ENCODE measurements around the gene BICDL1.
A peak's percentile ranks its signal among the peaks of the same experiment; 100 is the strongest.

Gene BICDL1

DNA sequence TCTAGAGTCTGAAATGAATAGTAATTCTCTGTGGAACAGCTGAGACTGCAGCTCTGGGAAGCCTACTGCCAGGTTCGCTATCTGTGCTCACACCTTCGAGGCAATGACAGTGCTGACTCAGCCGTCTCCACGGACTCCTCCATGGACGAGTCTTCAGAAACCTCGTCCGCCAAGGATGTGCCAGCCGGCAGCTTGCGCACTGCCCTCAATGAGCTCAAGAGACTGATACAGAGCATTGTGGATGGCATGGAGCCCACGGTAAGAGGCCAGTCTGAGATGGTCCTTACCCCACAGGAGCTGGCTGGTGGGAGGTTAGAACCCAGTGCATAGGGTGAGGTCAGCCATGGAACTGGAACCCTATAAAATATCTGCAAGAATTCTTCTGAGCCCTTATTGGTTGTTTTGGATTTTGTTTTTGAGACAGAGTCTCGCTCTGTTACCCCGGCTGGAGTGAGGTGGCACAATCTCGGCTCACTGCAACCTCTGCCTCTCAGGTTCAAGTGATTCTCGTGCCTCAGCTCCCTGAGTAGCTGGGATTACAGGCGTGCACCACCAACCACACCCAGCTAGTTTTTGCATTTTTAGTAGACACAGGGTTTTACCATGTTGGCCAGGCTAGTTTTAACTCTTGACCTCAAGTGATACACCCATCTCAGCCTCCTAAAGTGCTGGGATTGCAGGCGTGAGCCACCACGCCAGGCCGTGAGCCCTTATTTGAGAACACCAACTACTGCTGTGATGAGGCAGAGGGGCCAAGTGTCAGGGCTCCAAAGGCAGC lies 83.6 kb downstream of the BICDL1 start:
- Mint-ChIP-seq H3K4me1 (ENCODE audit: low read depth) (peaks cover 19% of the 10 kb centered on the region), H3K27me3 (no peaks in the 10 kb centered on the region), H3K36me3 (ENCODE audit: low read depth) (peaks cover 99% of the 10 kb centered on the region), H3K4me3 (no peak overlapping the region), H3K27ac (peak overlapping the region; percentile 37), H3K9me3 (no peaks in the 10 kb centered on the region)
- no peak for DNase-seq

GRCh38 chr12:120075034-120075616 lies 86.1 kb downstream of the BICDL1 start:
- Mint-ChIP-seq H3K27ac (peak overlapping the region; percentile 81), H3K4me1 (ENCODE audit: low read depth) (peaks cover 27% of the 10 kb centered on the region), H3K27me3 (no peaks in the 10 kb centered on the region), H3K4me3 (no peak overlapping the region), H3K9me3 (no peaks in the 10 kb centered on the region), H3K36me3 (ENCODE audit: low read depth) (peaks cover 96% of the 10 kb centered on the region)
- no peak for DNase-seq

- Mint-ChIP-seq H3K4me1 (ENCODE audit: low read depth) (peaks cover 27% of the 10 kb centered on the region), H3K9me3 (no peaks in the 10 kb centered on the region), H3K27me3 (no peaks in the 10 kb centered on the region), H3K27ac (no peak overlapping the region), H3K4me3 (no peak overlapping the region), H3K36me3 (ENCODE audit: low read depth) (peaks cover 94% of the 10 kb centered on the region)
- DNase-seq = no peak
These were observed 87.6 kb downstream of the BICDL1 start for GRCh38 chr12:120076651-120077050.

DNA sequence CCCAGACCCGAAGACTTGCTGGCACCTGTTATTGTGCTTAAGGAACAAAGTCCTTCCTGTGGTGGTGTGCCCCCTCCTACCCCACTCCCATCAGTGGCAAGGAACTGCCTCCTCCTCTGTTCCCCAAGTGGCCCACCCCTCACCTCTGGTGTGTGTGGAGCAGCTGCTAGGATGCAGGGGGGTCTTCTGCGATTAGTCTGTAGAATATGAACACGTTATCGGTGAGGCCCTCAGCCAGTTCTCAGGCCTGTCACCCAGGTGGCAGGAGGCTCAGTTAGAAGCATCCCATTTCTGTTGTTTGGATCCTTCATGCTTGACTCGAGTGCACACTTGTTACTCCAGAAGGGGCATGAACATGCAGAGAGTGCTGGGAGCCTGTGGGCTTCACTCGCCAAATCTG lies 88.2 kb downstream of the BICDL1 start:
- Mint-ChIP-seq H3K4me1 (ENCODE audit: low read depth) (peaks cover 27% of the 10 kb centered on the region), H3K4me3 (no peak overlapping the region), H3K27ac (peak overlapping the region; percentile 17), H3K9me3 (no peaks in the 10 kb centered on the region), H3K27me3 (no peaks in the 10 kb centered on the region), H3K36me3 (ENCODE audit: low read depth) (peaks cover 94% of the 10 kb centered on the region)
- no peak for DNase-seq

- DNase-seq = no peak
- Mint-ChIP-seq H3K9me3 (no peaks in the 10 kb centered on the region), H3K27ac (peak overlapping the region; percentile 76), H3K4me3 (no peak overlapping the region), H3K4me1 (ENCODE audit: low read depth) (peaks cover 20% of the 10 kb centered on the region), H3K36me3 (ENCODE audit: low read depth) (peaks cover 91% of the 10 kb centered on the region), H3K27me3 (no peaks in the 10 kb centered on the region)
These were observed 89.8 kb downstream of the BICDL1 start for GRCh38 chr12:120078868-120079267.

DNA sequence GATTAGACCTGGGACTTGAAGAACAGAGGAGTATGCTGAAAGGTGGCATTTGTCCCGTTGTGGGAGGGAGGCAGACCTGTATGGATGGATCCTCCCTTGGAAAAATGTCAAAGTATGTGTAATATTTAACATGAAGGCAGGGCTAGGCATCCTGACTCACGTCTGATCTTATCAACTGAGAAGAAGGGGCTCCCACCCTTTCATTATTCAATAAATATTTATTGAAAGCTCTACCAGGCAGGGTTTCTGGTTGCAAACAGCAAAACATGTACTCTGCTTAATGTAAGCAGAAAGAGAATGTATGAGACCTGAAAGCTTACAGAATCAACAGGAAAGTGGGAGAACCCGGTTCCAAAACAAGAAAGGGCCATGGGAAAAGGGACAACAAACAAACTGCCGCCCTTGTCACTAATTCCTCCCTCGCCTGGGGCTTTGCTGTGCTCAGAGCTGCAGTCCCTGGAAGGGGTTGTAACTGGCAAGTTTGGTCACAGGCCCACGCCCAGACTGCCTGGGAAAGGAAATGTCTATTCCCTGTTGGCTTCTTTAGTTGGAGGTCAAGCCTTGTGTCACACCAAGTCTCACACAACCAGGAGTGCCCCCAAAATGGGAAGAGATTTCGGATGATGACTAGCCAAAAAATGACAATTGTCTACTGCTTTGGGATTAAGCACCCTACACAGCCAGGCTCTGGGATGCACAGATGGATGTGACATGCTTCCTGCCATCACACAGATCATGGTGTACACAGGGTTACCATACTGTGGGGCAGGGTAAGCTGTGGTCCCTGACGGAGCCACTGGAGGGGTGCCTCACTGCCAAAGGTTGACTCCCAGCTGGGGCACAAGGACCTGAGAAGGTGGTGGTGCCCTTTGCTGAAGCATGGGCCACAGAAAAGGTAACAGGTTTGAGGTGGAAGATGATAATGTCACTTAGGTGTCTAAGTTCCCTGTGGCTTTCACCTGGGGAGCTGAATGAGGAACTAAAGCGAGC lies 90.7 kb downstream of the BICDL1 start:
- H3K27me3 Mint-ChIP-seq = no peaks in the 10 kb centered on the region
- DNase-seq = no peak
- no peak overlapping the region for H3K4me3 Mint-ChIP-seq
- peaks cover 19% of the 10 kb centered on the region for H3K4me1 Mint-ChIP-seq (ENCODE audit: low read depth)
- no peaks in the 10 kb centered on the region for H3K9me3 Mint-ChIP-seq
- H3K27ac Mint-ChIP-seq = peak overlapping the region; percentile 76
- H3K36me3 Mint-ChIP-seq (ENCODE audit: low read depth) = peaks cover 90% of the 10 kb centered on the region

GRCh38 chr12:120081641-120082040 lies 92.6 kb downstream of the BICDL1 start:
- no peak for DNase-seq
- Mint-ChIP-seq H3K27ac (no peak overlapping the region), H3K4me1 (ENCODE audit: low read depth) (peaks cover 34% of the 10 kb centered on the region), H3K4me3 (no peak overlapping the region), H3K36me3 (ENCODE audit: low read depth) (peaks cover 90% of the 10 kb centered on the region), H3K9me3 (no peaks in the 10 kb centered on the region), H3K27me3 (no peaks in the 10 kb centered on the region)

DNA sequence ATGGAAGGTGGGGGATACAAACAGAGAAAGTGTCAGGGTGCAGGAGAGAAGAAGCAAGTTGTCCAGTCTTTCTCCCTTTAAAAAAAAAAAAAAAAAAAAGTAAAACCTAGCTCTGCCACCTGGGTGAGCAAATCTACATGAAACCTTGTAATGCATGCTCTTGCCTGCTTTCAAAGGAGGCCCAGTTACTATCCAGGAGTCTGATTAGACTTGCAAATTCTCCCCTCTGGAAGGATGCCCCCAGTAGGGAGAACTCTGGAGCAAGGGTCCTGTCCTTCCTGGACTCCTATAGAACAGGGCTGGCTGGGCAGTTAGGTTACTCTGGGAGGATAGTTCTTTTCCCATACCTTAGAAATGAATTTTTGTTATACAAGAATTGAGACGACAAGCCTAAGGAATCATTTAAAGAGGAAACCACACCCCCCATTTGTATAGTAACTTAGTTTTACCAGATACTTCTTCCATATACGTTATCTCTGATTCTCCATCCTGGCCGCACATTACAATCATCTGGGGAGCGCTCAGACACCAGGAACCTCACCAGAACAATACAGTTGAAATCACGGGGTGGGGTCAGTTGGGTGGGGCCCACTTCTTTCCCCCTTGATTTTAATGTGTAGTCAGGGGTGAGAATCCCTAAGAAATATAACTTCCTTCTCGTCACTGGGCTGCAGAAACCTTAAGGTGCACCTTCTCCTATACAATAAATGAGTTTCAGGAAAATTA lies 97.0 kb downstream of the BICDL1 start:
- Mint-ChIP-seq H3K27ac (peak overlapping the region; percentile 95), H3K36me3 (ENCODE audit: low read depth) (peaks cover 93% of the 10 kb centered on the region), H3K27me3 (no peaks in the 10 kb centered on the region), H3K4me1 (ENCODE audit: low read depth) (peaks cover 45% of the 10 kb centered on the region), H3K4me3 (no peak overlapping the region), H3K9me3 (no peaks in the 10 kb centered on the region)
- no peak for DNase-seq

DNA sequence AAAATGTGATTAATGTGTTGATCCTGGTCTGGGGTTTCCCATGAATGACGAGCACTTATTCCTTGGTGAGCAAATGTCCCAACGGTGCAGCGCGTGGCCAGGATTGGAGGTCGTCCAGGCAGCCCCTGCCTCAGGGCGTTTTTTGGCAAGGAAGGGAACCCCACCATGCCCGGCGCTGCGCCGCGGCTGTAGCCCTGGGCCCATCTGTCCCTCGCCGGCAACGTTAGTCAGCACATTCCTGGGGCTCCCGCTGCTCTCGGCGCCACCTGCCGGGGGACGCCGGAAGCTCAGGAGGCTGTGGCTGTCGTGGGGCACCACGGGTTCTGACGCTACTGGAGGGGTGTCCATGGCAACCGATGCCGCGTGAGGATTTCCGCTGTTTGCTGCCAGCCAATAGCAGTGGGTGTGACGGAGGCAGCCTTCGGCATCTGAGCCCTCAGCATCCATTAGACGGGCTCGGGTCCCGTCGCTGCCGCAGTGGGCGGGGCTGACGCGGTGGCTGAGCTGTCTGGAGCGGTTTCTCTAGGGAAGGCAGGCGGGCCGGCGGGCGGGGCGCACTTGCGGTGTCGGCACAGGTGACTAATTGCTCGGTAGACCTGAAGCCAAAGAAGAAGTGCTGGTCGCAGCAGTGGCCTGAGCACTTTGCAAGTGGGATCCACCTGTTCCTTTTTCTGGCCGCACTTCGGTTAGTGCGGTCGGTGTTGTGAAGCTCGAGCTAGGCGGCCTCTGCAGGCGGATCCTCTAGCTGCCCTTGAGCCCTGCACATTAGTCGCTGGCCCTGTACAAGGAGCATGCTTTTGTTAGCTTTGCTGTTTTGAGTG lies 98.0 kb downstream of the BICDL1 start:
- H3K4me1 Mint-ChIP-seq (ENCODE audit: low read depth) = peaks cover 48% of the 10 kb centered on the region
- H3K27me3 Mint-ChIP-seq = no peaks in the 10 kb centered on the region
- peak; percentile 99 for DNase-seq
- H3K4me3 Mint-ChIP-seq = peak overlapping the region; percentile 64
- no peaks in the 10 kb centered on the region for H3K9me3 Mint-ChIP-seq
- peaks cover 94% of the 10 kb centered on the region for H3K36me3 Mint-ChIP-seq (ENCODE audit: low read depth)
- peak overlapping the region; percentile 95 for H3K27ac Mint-ChIP-seq

GRCh38 chr12:120089105-120089504 lies 100.1 kb downstream of the BICDL1 start:
- no peak overlapping the region for H3K4me3 Mint-ChIP-seq
- no peaks in the 10 kb centered on the region for H3K9me3 Mint-ChIP-seq
- H3K36me3 Mint-ChIP-seq (ENCODE audit: low read depth) = peaks cover 96% of the 10 kb centered on the region
- H3K4me1 Mint-ChIP-seq (ENCODE audit: low read depth) = peaks cover 48% of the 10 kb centered on the region
- no peaks in the 10 kb centered on the region for H3K27me3 Mint-ChIP-seq
- peak overlapping the region; percentile 76 for H3K27ac Mint-ChIP-seq
- no peak for DNase-seq

- Mint-ChIP-seq H3K27ac (peak overlapping the region; percentile 55), H3K27me3 (no peaks in the 10 kb centered on the region), H3K36me3 (ENCODE audit: low read depth) (peaks cover 94% of the 10 kb centered on the region), H3K4me1 (ENCODE audit: low read depth) (peaks cover 42% of the 10 kb centered on the region), H3K9me3 (no peaks in the 10 kb centered on the region), H3K4me3 (no peak overlapping the region)
- no peak for DNase-seq
These were observed 100.8 kb downstream of the BICDL1 start for GRCh38 chr12:120089796-120090195.

GRCh38 chr12:120090206-120090605 lies 101.2 kb downstream of the BICDL1 start:
- no peaks in the 10 kb centered on the region for H3K9me3 Mint-ChIP-seq
- peak overlapping the region; percentile 65 for H3K27ac Mint-ChIP-seq
- H3K27me3 Mint-ChIP-seq = no peaks in the 10 kb centered on the region
- H3K4me3 Mint-ChIP-seq = no peak overlapping the region
- no peak for DNase-seq
- peaks cover 38% of the 10 kb centered on the region for H3K4me1 Mint-ChIP-seq (ENCODE audit: low read depth)
- peaks cover 94% of the 10 kb centered on the region for H3K36me3 Mint-ChIP-seq (ENCODE audit: low read depth)

DNA sequence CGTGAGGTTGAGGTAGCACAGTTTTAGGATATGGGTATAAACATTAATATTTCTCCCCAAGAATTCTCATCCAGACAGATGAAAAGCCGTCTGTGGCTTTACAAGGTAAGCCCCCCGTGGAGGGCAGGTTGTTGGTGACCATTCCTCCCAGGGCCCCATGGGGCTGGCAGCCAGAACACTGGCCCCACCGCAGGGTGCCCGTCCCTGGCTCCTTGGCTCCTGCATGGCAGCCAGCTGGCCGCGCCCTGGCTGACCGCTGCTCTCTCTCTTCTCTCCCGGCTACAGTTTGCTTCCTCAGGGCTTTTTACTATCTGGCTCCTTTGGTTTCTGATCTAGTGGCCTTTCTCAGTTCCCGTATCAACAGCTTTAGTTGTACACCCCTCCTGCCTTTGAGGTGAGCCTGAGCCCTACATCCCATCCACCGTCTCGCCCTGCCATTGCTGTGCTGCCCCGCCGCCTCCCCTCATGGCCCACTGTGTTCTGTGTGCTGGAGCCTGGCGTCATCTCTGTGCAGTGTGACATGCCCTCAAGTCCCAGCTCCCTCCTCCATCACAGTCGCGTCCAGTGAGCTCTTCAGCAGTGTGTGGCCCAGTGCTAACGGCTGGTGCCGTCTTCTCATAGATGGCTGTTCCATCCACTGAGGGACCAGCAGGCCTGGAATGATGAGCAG lies 101.7 kb downstream of the BICDL1 start:
- H3K36me3 Mint-ChIP-seq (ENCODE audit: low read depth) = peaks cover 94% of the 10 kb centered on the region
- no peak overlapping the region for H3K4me3 Mint-ChIP-seq
- no peaks in the 10 kb centered on the region for H3K27me3 Mint-ChIP-seq
- no peak for DNase-seq
- H3K9me3 Mint-ChIP-seq = no peaks in the 10 kb centered on the region
- H3K4me1 Mint-ChIP-seq (ENCODE audit: low read depth) = peaks cover 32% of the 10 kb centered on the region
- H3K27ac Mint-ChIP-seq = peak overlapping the region; percentile 65

All from activated T-cell treated with anti-CD3 and anti-CD28 coated beads, Interleukin-2, amount 50 U/mL, for 24 hours (primary cell).